Stomach (tissue), 9 donors: Measurements from ENCODE around the gene TTBK2. TPM values are rescaled to one million over a fixed set of nuclear protein-coding genes. Genes with fewer than 3 reads are reported as not detected.

Experiments used
- DNase-seq, 2 donors: peaks; one replicate each; pipeline versions ENCODE4 v3.0.0 to v3.0.0-alpha.2; 2013 to 2019
- H3K27ac ChIP-seq, 5 donors: fragments of 200-600 bp in 4 of 5; sonication (generic) in 4 of 5; one replicate each; pipeline ENCODE4 v1.5.1; 2013 to 2019; ENCODE audit warnings: mild to moderate bottlenecking in 1 of 5, moderate library complexity in 1 of 5
- H3K27me3 ChIP-seq, 3 donors: fragments of 200-600 bp; sonication (generic); one replicate each; pipeline ENCODE4 v1.5.1; 2017 to 2019; ENCODE audit warnings: mixed run types in 1 of 3
- H3K36me3 ChIP-seq, 4 donors: fragments of 200-600 bp; sonication (generic); 1 replicate in 3 of 4; 2 replicates in 1 of 4; pipeline ENCODE4 v1.5.1; 2016 to 2019
- H3K4me1 ChIP-seq, 4 donors: fragments of 200-600 bp; sonication (generic); one replicate each; pipeline ENCODE4 v1.5.1; 2016 to 2019
- H3K4me3 ChIP-seq, 4 donors: fragments of 200-600 bp; sonication (generic) in 3 of 4; one replicate each; pipeline ENCODE4 v1.5.1; 2016 to 2019; ENCODE audit warnings: mild to moderate bottlenecking in 1 of 4
- H3K9me3 ChIP-seq, 4 donors: fragments of 200-600 bp; sonication (generic); one replicate each; pipeline ENCODE4 v1.5.1; 2016 to 2019
- EP300 ChIP-seq: sonication (generic); formaldehyde crosslinking; IDR thresholded peaks from one replicate; pipeline ENCODE4 v1.6.1; 2017; ENCODE audit warnings: antibody characterized with exemption
- POLR2A ChIP-seq, 4 donors: fragments of 450-650 bp; IDR thresholded peaks; one replicate each; pipeline ENCODE4 v1.6.1; 2016; ENCODE audit warnings: antibody characterized with exemption in 4 of 4, control low read depth in 2 of 4, mild to moderate bottlenecking in 1 of 4, moderate library complexity in 1 of 4
- POLR2AphosphoS5 ChIP-seq, 3 donors: sonication (generic); formaldehyde crosslinking; IDR thresholded peaks; one replicate each; pipeline ENCODE4 v1.6.1; 2016; ENCODE audit warnings: antibody characterized with exemption in 3 of 3
- WGBS, 5 donors: extraction: QIAGEN DNeasy Blood & Tissue Kit in 3 of 5; methylation state at CpG; one replicate each; pipeline versions ENCODE4 v1.1.5 to v1.1.7; 2013 to 2018; 5-methylcytosine and 5-hydroxymethylcytosine counted together
- intact Hi-C: fragments of 100-400 bp; cut with DNase I; formaldehyde crosslinking; loops from one replicate; pipeline ENCODE4 v1.15.1; 2023; ENCODE audit warnings: low total_unique reads
- polyA plus RNA-seq, 3 donors: library from polyadenylated mRNA; stranded (reverse); fragments of 200-250 nt; gene quantifications; one replicate each; pipeline ENCODE4 v1.2.3, GENCODE V29; 2013
- total RNA-seq, 5 donors: library from RNA; depleted of rRNA; stranded (reverse); fragments of >200 nt; gene quantifications; one replicate each; pipeline versions ENCODE4 v1.1.0 to v1.2.3, GENCODE V29; 2014 to 2016
- TF ChIP-seq, protein P1 (sequence below), 7 experiments: fragments of 450-650 bp in 4 of 7; fragments of 200-600 bp in 3 of 7; sonication (generic) in 3 of 7; IDR thresholded peaks; one replicate each; pipeline ENCODE4 v1.5.1; 2016 to 2019; ENCODE audit warnings: antibody characterized with exemption in 7 of 7, control low read depth in 2 of 7, mild to moderate bottlenecking in 1 of 7
- donor health status: healthy with polysubstance abuse.
- donor health status: Bipolar disorder and iron deficiency.
- donor health status: healthy.

TTBK2 gene
- total and polyA plus RNA-seq, 8 donors: 1.2 to 15.6 (median 7.6) TPM

GRCh38 chr15:42716125-42716524, 204.5 kb downstream of the TTBK2 start:
- Histone ChIP-seq H3K9me3 (no peaks in the 10 kb centered on the region), H3K36me3 (peaks cover 14 to 55% (median 40%) of the 10 kb centered on the region in 4 donors), H3K27me3 (no peaks in the 10 kb centered on the region), H3K4me3 (no peak overlapping the region), H3K4me1 (no peaks in the 10 kb centered on the region), H3K27ac (no peak overlapping the region)
- 90 to 96% (median 92%) methylated on average over 5 of the region's 5 CpGs for WGBS, 5 donors
- intact Hi-C loops: no loop called here
- DNase-seq: peak in 1 of 2 donors; percentile 14
- TF ChIP-seq, protein P1, sequence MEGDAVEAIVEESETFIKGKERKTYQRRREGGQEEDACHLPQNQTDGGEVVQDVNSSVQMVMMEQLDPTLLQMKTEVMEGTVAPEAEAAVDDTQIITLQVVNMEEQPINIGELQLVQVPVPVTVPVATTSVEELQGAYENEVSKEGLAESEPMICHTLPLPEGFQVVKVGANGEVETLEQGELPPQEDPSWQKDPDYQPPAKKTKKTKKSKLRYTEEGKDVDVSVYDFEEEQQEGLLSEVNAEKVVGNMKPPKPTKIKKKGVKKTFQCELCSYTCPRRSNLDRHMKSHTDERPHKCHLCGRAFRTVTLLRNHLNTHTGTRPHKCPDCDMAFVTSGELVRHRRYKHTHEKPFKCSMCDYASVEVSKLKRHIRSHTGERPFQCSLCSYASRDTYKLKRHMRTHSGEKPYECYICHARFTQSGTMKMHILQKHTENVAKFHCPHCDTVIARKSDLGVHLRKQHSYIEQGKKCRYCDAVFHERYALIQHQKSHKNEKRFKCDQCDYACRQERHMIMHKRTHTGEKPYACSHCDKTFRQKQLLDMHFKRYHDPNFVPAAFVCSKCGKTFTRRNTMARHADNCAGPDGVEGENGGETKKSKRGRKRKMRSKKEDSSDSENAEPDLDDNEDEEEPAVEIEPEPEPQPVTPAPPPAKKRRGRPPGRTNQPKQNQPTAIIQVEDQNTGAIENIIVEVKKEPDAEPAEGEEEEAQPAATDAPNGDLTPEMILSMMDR (IDR thresholded peaks at IDR 0.05): no peak
- no peak for TF ChIP-seq POLR2AphosphoS5 (IDR thresholded peaks at IDR 0.05)
- no peak for TF ChIP-seq EP300
- no peak for TF ChIP-seq POLR2A (IDR thresholded peaks at IDR 0.05)

GRCh38 chr15:42712584-42712983, 208.0 kb downstream of the TTBK2 start:
- peak in 1 of 2 donors; percentile 5 for DNase-seq

DNA sequence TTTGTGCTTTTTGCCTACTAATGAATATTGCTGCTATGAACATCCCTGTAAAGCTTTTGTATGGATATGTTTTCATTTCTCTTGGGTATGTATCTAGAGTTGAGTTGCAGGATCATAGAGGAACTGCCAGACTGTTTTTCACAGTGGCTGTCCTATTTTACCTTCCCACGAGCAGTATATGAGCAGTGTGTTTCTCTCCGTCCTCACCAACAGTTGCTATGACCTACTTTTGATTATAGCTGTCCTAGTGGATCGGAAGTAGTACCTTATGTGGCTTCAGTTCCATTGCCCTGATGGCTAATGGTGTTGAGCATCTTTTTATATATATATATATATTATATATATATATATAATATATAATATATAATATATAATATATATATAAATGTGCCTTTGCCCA, 208.8 kb downstream of the TTBK2 start:
- no peaks in the 10 kb centered on the region for H3K27me3 ChIP-seq
- no peaks in the 10 kb centered on the region for H3K9me3 ChIP-seq
- H3K4me3 ChIP-seq: no peak overlapping the region
- peaks cover 0 to 9% (median 4%) of the 10 kb centered on the region in 4 donors for H3K4me1 ChIP-seq
- H3K27ac ChIP-seq: no peak overlapping the region
- 85 to 97% (median 91%) methylated on average over 3 of the region's 3 CpGs for WGBS, 5 donors
- TF ChIP-seq EP300 (no peak), POLR2A (IDR thresholded peaks at IDR 0.05) (no peak), POLR2AphosphoS5 (IDR thresholded peaks at IDR 0.05) (no peak)
- TF ChIP-seq, protein P1 (IDR thresholded peaks at IDR 0.05): no peak
- no peak for DNase-seq
- H3K36me3 ChIP-seq: peaks cover 0 to 22% (median under 1%) of the 10 kb centered on the region in 4 donors
- intact Hi-C loops: no loop called here

More at GRCh38 chr15:42712584-42712983, 208.0 kb downstream of the TTBK2 start:
- 91 to 99% (median 94%) methylated on average over 4 of the region's 4 CpGs for WGBS, 5 donors
- Histone ChIP-seq H3K27ac (no peak overlapping the region), H3K4me3 (no peak overlapping the region), H3K27me3 (no peaks in the 10 kb centered on the region), H3K9me3 (no peaks in the 10 kb centered on the region), H3K36me3 (peaks cover 0 to 30% (median 9%) of the 10 kb centered on the region in 4 donors), H3K4me1 (peaks cover 0 to 2% (median under 1%) of the 10 kb centered on the region in 4 donors)
- intact Hi-C loops: no loop called here
- TF ChIP-seq POLR2A (IDR thresholded peaks at IDR 0.05) (no peak), EP300 (no peak), POLR2AphosphoS5 (IDR thresholded peaks at IDR 0.05) (no peak)
- TF ChIP-seq, protein P1 (IDR thresholded peaks at IDR 0.05): no peak

- no peak for DNase-seq
- no peaks in the 10 kb centered on the region for H3K27me3 ChIP-seq
- no peak overlapping the region for H3K4me3 ChIP-seq
- peaks cover 0 to 14% (median 1%) of the 10 kb centered on the region in 4 donors for H3K36me3 ChIP-seq
- H3K4me1 ChIP-seq: peaks cover 0 to 12% (median 5%) of the 10 kb centered on the region in 4 donors
- WGBS, 5 donors: 71 to 92% (median 87%) methylated on average over 2 of the region's 2 CpGs
- intact Hi-C loops: no loop called here
- no peak overlapping the region for H3K27ac ChIP-seq
- TF ChIP-seq POLR2A (IDR thresholded peaks at IDR 0.05): no peak
- no peaks in the 10 kb centered on the region for H3K9me3 ChIP-seq
Measured at GRCh38 chr15:42710662-42711061, 209.9 kb downstream of the TTBK2 start.

DNA sequence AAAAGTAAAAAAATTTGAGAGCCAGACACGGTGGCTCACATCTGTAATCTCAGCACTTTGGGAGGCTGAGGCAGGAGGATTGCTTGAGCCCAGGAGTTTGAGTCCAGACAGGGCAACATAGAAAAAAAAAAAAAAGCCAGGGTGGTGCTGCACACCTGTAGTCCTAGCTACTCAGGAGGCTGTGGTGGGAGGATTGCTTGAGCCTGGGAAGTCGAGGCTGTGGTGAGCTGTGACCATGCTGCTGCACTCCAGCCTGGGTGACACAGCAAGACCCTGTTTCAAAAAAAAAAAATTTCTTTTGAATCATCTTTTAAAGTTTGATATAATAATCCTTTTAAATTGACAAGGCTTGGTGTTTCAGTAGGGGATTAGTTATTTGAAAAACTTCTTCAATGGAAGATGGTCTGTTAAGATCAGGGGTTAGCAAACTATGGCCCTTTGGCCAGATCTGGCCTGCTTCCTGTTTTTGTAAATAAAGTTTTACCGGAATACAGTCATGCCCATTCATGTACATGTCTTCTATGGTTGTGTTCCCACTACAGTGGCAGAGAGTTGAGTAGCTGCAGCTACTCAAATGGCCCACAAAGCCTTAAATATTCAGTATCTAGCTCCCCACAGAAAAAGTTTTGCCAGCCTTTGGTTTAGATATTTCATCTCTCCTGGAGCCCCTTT, 212.6 kb downstream of the TTBK2 start:
- intact Hi-C loops: no loop called here
- peaks cover 0 to 18% (median 3%) of the 10 kb centered on the region in 4 donors for H3K36me3 ChIP-seq
- H3K4me1 ChIP-seq: peaks cover 0 to 12% (median 5%) of the 10 kb centered on the region in 4 donors
- TF ChIP-seq POLR2AphosphoS5 (IDR thresholded peaks at IDR 0.05) (no peak), POLR2A (IDR thresholded peaks at IDR 0.05) (no peak), EP300 (no peak)
- TF ChIP-seq, protein P1 (IDR thresholded peaks at IDR 0.05): no peak
- H3K9me3 ChIP-seq: no peaks in the 10 kb centered on the region
- no peaks in the 10 kb centered on the region for H3K27me3 ChIP-seq
- WGBS, 5 donors: 65 to 80% (median 71%) methylated on average over 3 of the region's 3 CpGs
- no peak overlapping the region for H3K4me3 ChIP-seq
- no peak overlapping the region for H3K27ac ChIP-seq
- no peak for DNase-seq
